Keratinocyte (primary cell): ENCODE measurements around the gene ANKRD28. TPM values are rescaled to one million over a fixed set of nuclear protein-coding genes. Genes with fewer than 3 reads are reported as not detected.

ENCODE experiments used
- polyA plus RNA-seq, 5 experiments: library from polyadenylated mRNA; depleted of rRNA in 3 of 5; stranded (reverse) in 3 of 5; stranded (forward) in 1 of 5; unstranded in 1 of 5; fragments of >200 nt; gene quantifications; 1 replicate in 1 of 5; 2 replicates in 3 of 5; 3 replicates in 1 of 5; pipeline versions ENCODE4 v1.2.1 to v1.2.3, GENCODE V29; 2011 to 2012; ENCODE audit warnings: missing spikeins in 2 of 5, low read depth in 1 of 5, low replicate concordance in 1 of 5
- small RNA-seq, 3 experiments: library from RNA; depleted of rRNA; stranded (forward); fragments of <200 nt; gene quantifications; one replicate each; pipeline ENCODE3, GENCODE V24; 2012; ENCODE audit warnings: low read depth in 3 of 3, low replicate concordance in 1 of 3; ENCODE audit not compliant: insufficient read length in 3 of 3

The ANKRD28 gene
- polyA plus RNA-seq, 1 donor (not counting 4 experiments of a cell fraction or from before 2014, with no cell fraction given), result 32.7 TPM

Small RNA genes within 50 kb of the gene (small RNA-seq; reads per million reads assigned to genes)
- gene MIR3134, result 0 reads per million in 3 experiments
- 0 to 0.25 (median 0) reads per million in 3 experiments for gene RN7SL4P

Other genes starting within 250 kb of the ANKRD28 start
- 17.1 to 23.1 TPM (median 22.9 TPM) in 3 replicates for gene HACL1, start 196.4 kb downstream of the ANKRD28 start, polyA plus RNA-seq
- gene BTD, start 196.2 kb downstream of the ANKRD28 start, polyA plus RNA-seq, result 12.0 to 18.5 TPM (median 14.1 TPM) in 3 replicates